Measurements from ENCODE around the gene SAMD1. TPM values are rescaled to one million over a fixed set of nuclear protein-coding genes. Genes with fewer than 3 reads are reported as not detected.
A peak's percentile ranks its signal among the peaks of the same experiment; 100 is the strongest.

The SAMD1 gene
- total RNA-seq, 3 donors from 2014 or later (not counting 1 experiment from before 2014, with no cell fraction given) = 30.8 to 33.0 (median 30.9) TPM

GRCh38 chr19:14055396-14055795, 35.2 kb downstream of the SAMD1 start:
- Mint-ChIP-seq H3K9me3 (no peaks in the 10 kb centered on the region), H3K4me1 (peaks cover 9 to 23% of the 10 kb centered on the region in 2 donors), H3K27me3 (ENCODE audit: low read depth in 2 of 2) (peaks cover 20 to 23% of the 10 kb centered on the region in 2 donors), H3K4me3 (no peak overlapping the region), H3K27ac (no peak overlapping the region), H3K36me3 (no peaks in the 10 kb centered on the region)
- Histone ChIP-seq H3K4me3 (ENCODE audit: low read length) (no peak overlapping the region), H3K4me1 (ENCODE audit: control insufficient read depth, insufficient read depth, low read length) (peaks cover 21% of the 10 kb centered on the region), H3K36me3 (ENCODE audit: control insufficient read depth, insufficient read depth, low read length) (peaks cover 24% of the 10 kb centered on the region), H3K27me3 (ENCODE audit: control insufficient read depth, insufficient read depth, low read length) (peaks cover 18% of the 10 kb centered on the region), H3K27ac (ENCODE audit: low read length) (no peak overlapping the region), H3K9me3 (ENCODE audit: control insufficient read depth, insufficient read depth, low read length) (no peaks in the 10 kb centered on the region)
- WGBS (ENCODE audit: insufficient coverage) = 96% methylated on average over 3 of the region's 3 CpGs
- intact Hi-C loops (cut with micrococcal nuclease) = no loop called here
- no peak for TF ChIP-seq CTCF (IDR thresholded peaks at IDR 0.05)
- ATAC-seq (no peak), DNase-seq (no peak)

- Histone ChIP-seq H3K36me3 (ENCODE audit: control insufficient read depth, insufficient read depth, low read length) (peaks cover 30% of the 10 kb centered on the region), H3K4me3 (ENCODE audit: low read length) (no peak overlapping the region), H3K9me3 (ENCODE audit: control insufficient read depth, insufficient read depth, low read length) (no peaks in the 10 kb centered on the region), H3K27me3 (ENCODE audit: control insufficient read depth, insufficient read depth, low read length) (peaks cover 18% of the 10 kb centered on the region), H3K27ac (ENCODE audit: low read length) (no peak overlapping the region), H3K4me1 (ENCODE audit: control insufficient read depth, insufficient read depth, low read length) (peaks cover 21% of the 10 kb centered on the region)
- Mint-ChIP-seq H3K4me1 (peaks cover 9 to 26% of the 10 kb centered on the region in 2 donors), H3K4me3 (no peak overlapping the region), H3K9me3 (no peaks in the 10 kb centered on the region), H3K27me3 (ENCODE audit: low read depth in 2 of 2) (peaks cover 17 to 21% of the 10 kb centered on the region in 2 donors), H3K27ac (peak overlapping the region in 1 of 2 donors; percentile 21), H3K36me3 (no peaks in the 10 kb centered on the region)
- DNase-seq (no peak), ATAC-seq (peak in 1 of 3 donors; percentile 11)
- intact Hi-C loops (cut with micrococcal nuclease) = no loop called here
- TF ChIP-seq CTCF (IDR thresholded peaks at IDR 0.05) = no peak
- 32% methylated on average over 9 of the region's 11 CpGs for WGBS (ENCODE audit: insufficient coverage)
Observed at GRCh38 chr19:14054721-14055120, 35.8 kb downstream of the SAMD1 start.

GRCh38 chr19:14054099-14054498, 36.5 kb downstream of the SAMD1 start:
- Mint-ChIP-seq H3K9me3 (no peaks in the 10 kb centered on the region), H3K36me3 (no peaks in the 10 kb centered on the region), H3K4me1 (peaks cover 9 to 26% of the 10 kb centered on the region in 2 donors), H3K27me3 (ENCODE audit: low read depth in 2 of 2) (peaks cover 12 to 16% of the 10 kb centered on the region in 2 donors), H3K4me3 (no peak overlapping the region), H3K27ac (peak overlapping the region in 1 of 2 donors; percentile 21)
- 80% methylated on average over 6 of the region's 6 CpGs for WGBS (ENCODE audit: insufficient coverage)
- no peak for ATAC-seq
- H3K27me3 ChIP-seq (ENCODE audit: control insufficient read depth, insufficient read depth, low read length) = peaks cover 15% of the 10 kb centered on the region
- H3K36me3 ChIP-seq (ENCODE audit: control insufficient read depth, insufficient read depth, low read length) = peaks cover 33% of the 10 kb centered on the region
- H3K4me3 ChIP-seq (ENCODE audit: low read length) = no peak overlapping the region
- TF ChIP-seq CTCF (IDR thresholded peaks at IDR 0.05) = no peak
- H3K4me1 ChIP-seq (ENCODE audit: control insufficient read depth, insufficient read depth, low read length) = peaks cover 20% of the 10 kb centered on the region
- H3K27ac ChIP-seq (ENCODE audit: low read length) = no peak overlapping the region
- H3K9me3 ChIP-seq (ENCODE audit: control insufficient read depth, insufficient read depth, low read length) = no peaks in the 10 kb centered on the region
- no peak for DNase-seq
- intact Hi-C loops (cut with micrococcal nuclease) = no loop called here

- peaks cover 9% of the 10 kb centered on the region for H3K27me3 ChIP-seq (ENCODE audit: control insufficient read depth, insufficient read depth, low read length)
- peaks cover 7 to 10% of the 10 kb centered on the region in 2 donors for H3K27me3 Mint-ChIP-seq (ENCODE audit: low read depth in 2 of 2)
- TF ChIP-seq CTCF (IDR thresholded peaks at IDR 0.05) = no peak
- H3K27ac Mint-ChIP-seq = peak overlapping the region in 1 of 2 donors; percentile 21
- peaks cover 5 to 23% of the 10 kb centered on the region in 2 donors for H3K4me1 Mint-ChIP-seq
- WGBS (ENCODE audit: insufficient coverage) = 90% methylated on average over 11 of the region's 11 CpGs
- H3K36me3 ChIP-seq (ENCODE audit: control insufficient read depth, insufficient read depth, low read length) = peaks cover 39% of the 10 kb centered on the region
- no peak overlapping the region for H3K27ac ChIP-seq (ENCODE audit: low read length)
- no peak overlapping the region for H3K4me3 ChIP-seq (ENCODE audit: low read length)
- H3K4me3 Mint-ChIP-seq = no peak overlapping the region
- no peaks in the 10 kb centered on the region for H3K9me3 Mint-ChIP-seq
- H3K9me3 ChIP-seq (ENCODE audit: control insufficient read depth, insufficient read depth, low read length) = no peaks in the 10 kb centered on the region
- intact Hi-C loops (cut with micrococcal nuclease) = no loop called here
- H3K36me3 Mint-ChIP-seq = no peaks in the 10 kb centered on the region
- DNase-seq (peak in 1 of 2 donors; percentile 11), ATAC-seq (no peak)
- peaks cover 14% of the 10 kb centered on the region for H3K4me1 ChIP-seq (ENCODE audit: control insufficient read depth, insufficient read depth, low read length)
Observed at GRCh38 chr19:14053500-14053899, 37.1 kb downstream of the SAMD1 start.
